ENCODE measurements around the gene PEX11B.

Gene PEX11B

GRCh38 chr1:145927063-145927886 lies 8.8 kb upstream of the PEX11B start, which contains the start of gene RBM8A (continued):
- TF ChIP-seq ZNF449 (tag by site-specific recombination; IDR thresholded peaks at IDR 0.05) (no peak; the same call in 1 of the 2 replicates), ZNF324 (tag by site-specific recombination; IDR thresholded peaks at IDR 0.05) (peak; percentile 72; the same call in 1 of the 2 replicates), ZNF48 (tag by site-specific recombination; IDR thresholded peaks at IDR 0.05) (no peak), ZNF366 (tag by site-specific recombination; conservative IDR thresholded peaks at IDR 0.05) (peak; percentile 38), ZBTB48 (tag by site-specific recombination; IDR thresholded peaks at IDR 0.05) (peak; percentile 57; the same call in 1 of the 2 replicates), OVOL3 (tag by site-specific recombination; IDR thresholded peaks at IDR 0.05) (0 out of 2 replicates have a peak, but pooled peaks have one; percentile 31), SP7 (tag by site-specific recombination; IDR thresholded peaks at IDR 0.05) (peak; percentile 87), ZBTB11 (tag by site-specific recombination; conservative IDR thresholded peaks at IDR 0.05; ENCODE audit: low read depth) (peak; percentile 63), ZNF24 (tag by site-specific recombination; IDR thresholded peaks at IDR 0.05) (peak; percentile 84; the same call in 1 of the 2 replicates), ZNF148 (tag by site-specific recombination; IDR thresholded peaks at IDR 0.05; ENCODE audit: borderline replicate concordance) (no peak), ZNF791 (tag by site-specific recombination; IDR thresholded peaks at IDR 0.05) (no peak), KLF17 (tag by site-specific recombination; IDR thresholded peaks at IDR 0.05) (peak; percentile 88; the same call in 1 of the 2 replicates), KLF8 (tag by site-specific recombination; IDR thresholded peaks at IDR 0.05) (peak; percentile 78; the same call in 1 of the 2 replicates), ZNF132 (tag by site-specific recombination; IDR thresholded peaks at IDR 0.05; ENCODE audit: borderline replicate concordance) (no peak), WT1 (tag by site-specific recombination; IDR thresholded peaks at IDR 0.05) (peak; percentile 35; the same call in 1 of the 2 replicates), ZNF112 (tag by site-specific recombination; IDR thresholded peaks at IDR 0.05) (no peak), ZNF514 (tag by site-specific recombination; IDR thresholded peaks at IDR 0.05) (no peak), SP2 (tag by site-specific recombination; IDR thresholded peaks at IDR 0.05) (peak; percentile 98), ZNF391 (tag by site-specific recombination; IDR thresholded peaks at IDR 0.05; ENCODE audit: borderline replicate concordance, low read depth) (peak; percentile 94; the same call in 1 of the 2 replicates), ZNF16 (tag by site-specific recombination; IDR thresholded peaks at IDR 0.05; ENCODE audit: low read depth) (no peak), ZFP3 (tag by site-specific recombination; IDR thresholded peaks at IDR 0.05; ENCODE audit: low read depth) (no peak), ZBTB21 (tag by site-specific recombination; IDR thresholded peaks at IDR 0.05) (0 out of 2 replicates have a peak, but pooled peaks have one; percentile 24), ZNF580 (tag by site-specific recombination; IDR thresholded peaks at IDR 0.05) (peak; percentile 86), ZBTB8A (tag by site-specific recombination; IDR thresholded peaks at IDR 0.05) (peak; percentile 58), KLF9 (tag by site-specific recombination; IDR thresholded peaks at IDR 0.05; ENCODE audit: low read depth) (peak; percentile 98), ZNF140 (tag by site-specific recombination; IDR thresholded peaks at IDR 0.05) (no peak), ZNF777 (tag by site-specific recombination; IDR thresholded peaks at IDR 0.05; ENCODE audit: borderline replicate concordance) (peak; percentile 96; the same call in 1 of the 2 replicates), ZNF488 (tag by site-specific recombination; IDR thresholded peaks at IDR 0.05) (no peak), HOXD13 (CRISPR knock-in tag; IDR thresholded peaks at IDR 0.05; ENCODE audit: borderline replicate concordance) (no peak), KLF7 (tag by site-specific recombination; IDR thresholded peaks at IDR 0.05; ENCODE audit: borderline replicate concordance) (peak; percentile 73)

All from HEK293 (cell line).